ENCODE measurements around the gene BMP3. TPM values are rescaled to one million over a fixed set of nuclear protein-coding genes. Genes with fewer than 3 reads are reported as not detected.

The BMP3 gene
- total RNA-seq, 2 experiments from 2014 or later: not detected

- Mint-ChIP-seq H3K36me3 (ENCODE audit: low read depth) (no peaks in the 10 kb centered on the region), H3K27me3 (peaks cover 18% of the 10 kb centered on the region), H3K27ac (no peak overlapping the region), H3K9me3 (no peaks in the 10 kb centered on the region), H3K4me1 (ENCODE audit: low read depth) (no peaks in the 10 kb centered on the region), H3K4me3 (no peak overlapping the region)
- no peak for TF ChIP-seq CTCF (IDR thresholded peaks at IDR 0.05)
- no peak for DNase-seq
- no peak for ATAC-seq
- POLR2A ChIA-PET: interaction anchor here (0.5 kb wide), 1 partner anchor 666 kb away, joined by 3 read pairs; no protein-coding TSS in a partner anchor
- CTCF ChIA-PET: interaction anchor here (0.9 to 1.4 kb wide), 4 partner anchors 18 to 659 kb away, joined by 3 to 4 read pairs (median 4); no protein-coding TSS in a partner anchor
- intact Hi-C loops (cut with micrococcal nuclease): no loop called here
Measured at GRCh38 chr4:81021142-81021944, 9.2 kb upstream of the BMP3 start.

DNA sequence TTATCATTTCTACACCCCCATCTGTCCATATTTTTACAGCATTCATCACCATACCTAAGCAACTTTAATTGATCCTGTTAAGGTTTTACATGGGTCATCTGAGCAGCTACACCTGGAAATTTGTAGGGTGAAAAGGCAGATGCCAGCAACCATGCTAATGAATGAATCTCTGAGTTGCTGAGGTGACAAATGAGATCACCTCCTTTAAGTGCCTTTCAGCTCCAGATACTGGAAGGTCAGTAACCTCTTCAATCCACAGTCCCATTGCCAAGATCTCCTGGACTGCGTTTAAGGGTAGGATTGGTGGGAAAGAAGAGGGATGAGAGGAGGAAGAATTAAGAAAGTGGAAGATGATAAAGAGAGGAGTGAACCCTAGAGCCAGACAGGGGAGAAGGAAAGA, 8.5 kb upstream of the BMP3 start:
- POLR2A ChIA-PET: no interaction called here
- H3K27me3 Mint-ChIP-seq: peaks cover 22% of the 10 kb centered on the region
- intact Hi-C loops (cut with micrococcal nuclease): no loop called here

DNA sequence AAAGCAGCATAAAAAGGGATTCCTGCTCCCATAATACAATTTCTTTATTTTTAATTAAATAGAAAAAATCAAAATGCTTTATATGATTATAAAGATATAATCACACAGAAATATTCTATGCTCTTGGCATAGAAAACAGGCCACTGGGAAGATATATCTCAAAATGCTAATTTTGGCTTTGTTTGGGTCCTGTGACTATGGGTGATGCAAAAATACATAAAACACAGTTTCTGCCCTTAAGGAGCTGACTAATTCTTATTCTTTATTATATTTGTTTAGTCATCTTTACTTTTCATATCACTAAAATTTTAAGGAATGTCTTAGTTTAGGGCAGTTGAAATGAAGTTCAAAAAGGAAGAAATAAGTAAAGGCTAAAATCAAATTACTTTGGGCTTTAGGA, 7.0 kb upstream of the BMP3 start:
- POLR2A ChIA-PET: no interaction called here
- ATAC-seq (no peak), DNase-seq (no peak)
- no peaks in the 10 kb centered on the region for H3K9me3 Mint-ChIP-seq
- no peaks in the 10 kb centered on the region for H3K4me1 Mint-ChIP-seq (ENCODE audit: low read depth)
- peaks cover 32% of the 10 kb centered on the region for H3K27me3 Mint-ChIP-seq
- H3K36me3 Mint-ChIP-seq (ENCODE audit: low read depth): no peaks in the 10 kb centered on the region
- H3K27ac Mint-ChIP-seq: no peak overlapping the region
- intact Hi-C loops (cut with micrococcal nuclease): no loop called here
- no peak for TF ChIP-seq CTCF (IDR thresholded peaks at IDR 0.05)
- CTCF ChIA-PET: interaction anchor here (1.0 kb wide), 1 partner anchor 16 kb away, joined by 3 read pairs; no protein-coding TSS in a partner anchor
- no peak overlapping the region for H3K4me3 Mint-ChIP-seq

More for the DNA sequence above, 8.5 kb upstream of the BMP3 start:
- Mint-ChIP-seq H3K9me3 (no peaks in the 10 kb centered on the region), H3K4me3 (no peak overlapping the region), H3K4me1 (ENCODE audit: low read depth) (no peaks in the 10 kb centered on the region), H3K27ac (no peak overlapping the region), H3K36me3 (ENCODE audit: low read depth) (no peaks in the 10 kb centered on the region)
- CTCF ChIA-PET: interaction anchor here (0.9 to 1.4 kb wide), 3 partner anchors 17 to 32 kb away, joined by 3 to 4 read pairs (median 4); no protein-coding TSS in a partner anchor
- TF ChIP-seq CTCF (IDR thresholded peaks at IDR 0.05): no peak
- ATAC-seq (no peak), DNase-seq (no peak)

DNA sequence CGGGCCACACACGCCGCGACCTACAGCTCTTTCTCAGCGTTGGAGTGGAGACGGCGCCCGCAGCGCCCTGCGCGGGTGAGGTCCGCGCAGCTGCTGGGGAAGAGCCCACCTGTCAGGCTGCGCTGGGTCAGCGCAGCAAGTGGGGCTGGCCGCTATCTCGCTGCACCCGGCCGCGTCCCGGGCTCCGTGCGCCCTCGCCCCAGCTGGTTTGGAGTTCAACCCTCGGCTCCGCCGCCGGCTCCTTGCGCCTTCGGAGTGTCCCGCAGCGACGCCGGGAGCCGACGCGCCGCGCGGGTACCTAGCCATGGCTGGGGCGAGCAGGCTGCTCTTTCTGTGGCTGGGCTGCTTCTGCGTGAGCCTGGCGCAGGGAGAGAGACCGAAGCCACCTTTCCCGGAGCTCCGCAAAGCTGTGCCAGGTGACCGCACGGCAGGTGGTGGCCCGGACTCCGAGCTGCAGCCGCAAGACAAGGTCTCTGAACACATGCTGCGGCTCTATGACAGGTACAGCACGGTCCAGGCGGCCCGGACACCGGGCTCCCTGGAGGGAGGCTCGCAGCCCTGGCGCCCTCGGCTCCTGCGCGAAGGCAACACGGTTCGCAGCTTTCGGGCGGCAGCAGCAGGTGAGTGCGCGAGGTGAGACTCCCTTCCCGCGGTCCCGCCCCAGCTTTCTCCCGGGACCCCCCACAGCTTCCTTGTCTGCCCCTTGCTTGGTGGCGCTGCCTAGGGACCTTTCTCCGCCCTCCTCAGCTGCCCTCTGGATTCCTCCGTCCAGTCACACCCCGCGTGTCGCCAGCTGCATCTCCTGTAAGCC, 678 bp downstream of the BMP3 start:
- DNase-seq (peak; percentile 3), ATAC-seq (no peak)
- peak overlapping the region; percentile 70 for H3K4me3 Mint-ChIP-seq
- H3K9me3 Mint-ChIP-seq: no peaks in the 10 kb centered on the region
- peaks cover 54% of the 10 kb centered on the region for H3K27me3 Mint-ChIP-seq
- ChIA-PET POLR2A (no interaction called here), CTCF (interaction anchor here (1.0 to 3.3 kb wide), 7 partner anchors 8 to 670 kb away, joined by 3 to 25 read pairs (median 4); no protein-coding TSS in a partner anchor)
- H3K27ac Mint-ChIP-seq: no peak overlapping the region
- H3K4me1 Mint-ChIP-seq (ENCODE audit: low read depth): peaks cover 12% of the 10 kb centered on the region
- H3K36me3 Mint-ChIP-seq (ENCODE audit: low read depth): no peaks in the 10 kb centered on the region
- no peak for TF ChIP-seq CTCF (IDR thresholded peaks at IDR 0.05)
- intact Hi-C loops (cut with micrococcal nuclease): no loop called here
